K562 (cell line): ENCODE measurements around the gene CMTM4. TPM values are rescaled to one million over a fixed set of nuclear protein-coding genes. Genes with fewer than 3 reads are reported as not detected.

ENCODE experiments used
- ARID2 ChIP-seq: fragments of 450-650 bp; IDR thresholded peaks from 2 replicates; pipeline ENCODE4 v1.6.1; 2017; ENCODE audit warnings: antibody characterized with exemption, mild to moderate bottlenecking
- BCOR ChIP-seq: fragments of 450-650 bp; IDR thresholded peaks from 2 replicates; pipeline ENCODE4 v1.6.1; 2016
- CBX1 ChIP-seq: sonication (generic); IDR thresholded peaks from 2 replicates; pipeline ENCODE4 v1.6.1; 2016; ENCODE audit warnings: antibody characterized with exemption, low read depth, mild to moderate bottlenecking
- FOXK2 ChIP-seq, 2 experiments: fragments of 450-650 bp; IDR thresholded peaks in 1 of 2; conservative IDR thresholded peaks in 1 of 2; 2 replicates each; pipeline ENCODE4 v1.6.1; 2016; ENCODE audit warnings: low read depth in 2 of 2, mild to moderate bottlenecking in 1 of 2
- LARP7 ChIP-seq: fragments of 450-650 bp; IDR thresholded peaks from 2 replicates; pipeline ENCODE4 v1.6.1; 2016
- NCOA4 ChIP-seq: fragments of 450-650 bp; IDR thresholded peaks from 2 replicates; pipeline ENCODE4 v1.6.1; 2018; ENCODE audit warnings: mild to moderate bottlenecking; ENCODE audit not compliant: partially characterized antibody
- SETDB1 ChIP-seq: IDR thresholded peaks from one replicate; pipeline ENCODE4 v1.6.1; 2012; ENCODE audit warnings: low read length, control low read depth, inconsistent platforms
- SMAD1 ChIP-seq: fragments of 150-350 bp; IDR thresholded peaks from 2 replicates; pipeline ENCODE4 v1.6.1; 2014; ENCODE audit warnings: low read length, low read depth; ENCODE audit not compliant: partially characterized antibody
- SMAD2 ChIP-seq: fragments of 150-350 bp; IDR thresholded peaks from 2 replicates; pipeline ENCODE4 v1.6.1; 2014; ENCODE audit warnings: low read depth, mild to moderate bottlenecking, low read length
- TAL1 ChIP-seq: fragments of 450-650 bp; IDR thresholded peaks from 2 replicates; pipeline ENCODE4 v1.6.1; 2016; ENCODE audit warnings: mild to moderate bottlenecking
- TFAM ChIP-seq: fragments of 250-450 bp; sonication (Bioruptor Pico); conservative IDR thresholded peaks from 2 replicates; pipeline ENCODE4 v1.5.0; 2021; ENCODE audit warnings: mild to moderate bottlenecking, moderate library complexity
- TGIF2 ChIP-seq: sonication (generic); formaldehyde crosslinking; IDR thresholded peaks from 2 replicates; pipeline ENCODE4 v1.8.1; 2022; ENCODE audit warnings: mild to moderate bottlenecking, missing genetic modification reagents, moderate library complexity
- YBX1 ChIP-seq: fragments of 450-650 bp; IDR thresholded peaks from 2 replicates; pipeline ENCODE4 v1.7.1; 2016; ENCODE audit warnings: mild to moderate bottlenecking
- ZKSCAN8 ChIP-seq: fragments of 200-800 bp; sonication (Bioruptor generic); IDR thresholded peaks from 2 replicates; pipeline ENCODE4 v1.6.1; 2016; ENCODE audit warnings: missing genetic modification characterization, missing compliant biosample characterization
- ZNF274 ChIP-seq: IDR thresholded peaks from 2 replicates; pipeline ENCODE4 v1.6.1; 2011; ENCODE audit warnings: low read depth, mild to moderate bottlenecking, low read length, moderate library complexity, borderline replicate concordance
- ZNF717 ChIP-seq: fragments of 250-450 bp; sonication (Bioruptor Pico); IDR thresholded peaks from 2 replicates; pipeline ENCODE4 v1.5.0; 2021
- polyA plus RNA-seq, 8 experiments: library from polyadenylated mRNA; depleted of rRNA in 4 of 8; stranded (reverse) in 5 of 8; unstranded in 3 of 8; fragments of >200 nt; fragmentation: Nextera tagmentation in 2 of 8; fragmentation: Illumina TruSeq in 1 of 8; extraction: Ambion mirVana in 2 of 8; extraction: Trizol in 1 of 8; gene quantifications; 2 replicates each; pipeline versions ENCODE4 v1.2.1 to v1.2.3, GENCODE V29; 2011 to 2014; ENCODE audit warnings: inconsistent platforms in 1 of 8, missing spikeins in 1 of 8
- total RNA-seq, 7 experiments: library from RNA; depleted of rRNA in 6 of 7; stranded (reverse); fragments of >200 nt in 6 of 7; fragmentation: Illumina TruSeq in 2 of 7; extraction: Trizol in 2 of 7; gene quantifications; 2 replicates each; pipeline versions ENCODE4 v1.2.1 to v1.2.3, GENCODE V29; 2011 to 2021; ENCODE audit warnings: low replicate concordance in 1 of 7
- TF ChIP-seq, protein P1 (sequence below): sonication (generic); formaldehyde crosslinking; IDR thresholded peaks from 2 replicates; pipeline ENCODE4 v1.8.1; 2023; ENCODE audit warnings: mild to moderate bottlenecking, missing genetic modification reagents
- TF ChIP-seq, protein P2 (sequence below): fragments of 450-650 bp; IDR thresholded peaks from 2 replicates; pipeline ENCODE4 v1.6.1; 2017; ENCODE audit warnings: mild to moderate bottlenecking, moderate library complexity
- TF ChIP-seq, protein P3 (sequence below): fragments of 250-450 bp; sonication (Bioruptor Pico); IDR thresholded peaks from 2 replicates; pipeline ENCODE4 v1.5.0; 2022; ENCODE audit warnings: mild to moderate bottlenecking
- TF ChIP-seq, protein P4 (sequence below), 2 experiments: fragments of 450-650 bp in 1 of 2; IDR thresholded peaks; 2 replicates each; pipeline ENCODE4 v1.6.1; 2011 to 2017; ENCODE audit warnings: low read depth in 2 of 2, antibody characterized with exemption in 1 of 2, borderline replicate concordance in 1 of 2, low read length in 1 of 2, mild to moderate bottlenecking in 1 of 2, mixed read lengths in 1 of 2; ENCODE audit not compliant: control insufficient read depth in 1 of 2

The CMTM4 gene
- total and polyA plus RNA-seq, 9 of the 15 experiments (the other 6 are each of a cell fraction or from before 2014, with no cell fraction given), result 2.0 to 21.3 (median 12.5) TPM

DNA sequence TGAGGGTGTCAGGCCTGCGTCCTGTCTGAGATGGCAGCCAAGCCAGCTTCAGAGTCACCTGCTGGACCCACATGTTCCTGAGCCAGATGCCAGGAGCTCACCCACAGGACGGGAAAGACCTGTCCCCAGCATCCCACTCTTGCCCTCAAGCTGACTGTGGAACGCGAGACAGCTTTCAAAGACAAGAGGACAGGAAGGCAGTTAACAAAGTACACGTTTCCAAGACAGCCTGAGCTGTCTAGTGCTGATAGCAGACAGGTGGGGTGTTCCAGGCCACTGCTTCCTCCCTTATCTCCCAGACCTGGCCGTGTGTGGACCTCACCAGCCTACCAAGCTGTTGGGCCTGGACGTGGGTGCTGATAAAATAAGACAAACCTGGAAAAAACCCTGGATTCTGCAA, 78.8 kb downstream of the CMTM4 start (continued):
- TF ChIP-seq, protein P1, sequence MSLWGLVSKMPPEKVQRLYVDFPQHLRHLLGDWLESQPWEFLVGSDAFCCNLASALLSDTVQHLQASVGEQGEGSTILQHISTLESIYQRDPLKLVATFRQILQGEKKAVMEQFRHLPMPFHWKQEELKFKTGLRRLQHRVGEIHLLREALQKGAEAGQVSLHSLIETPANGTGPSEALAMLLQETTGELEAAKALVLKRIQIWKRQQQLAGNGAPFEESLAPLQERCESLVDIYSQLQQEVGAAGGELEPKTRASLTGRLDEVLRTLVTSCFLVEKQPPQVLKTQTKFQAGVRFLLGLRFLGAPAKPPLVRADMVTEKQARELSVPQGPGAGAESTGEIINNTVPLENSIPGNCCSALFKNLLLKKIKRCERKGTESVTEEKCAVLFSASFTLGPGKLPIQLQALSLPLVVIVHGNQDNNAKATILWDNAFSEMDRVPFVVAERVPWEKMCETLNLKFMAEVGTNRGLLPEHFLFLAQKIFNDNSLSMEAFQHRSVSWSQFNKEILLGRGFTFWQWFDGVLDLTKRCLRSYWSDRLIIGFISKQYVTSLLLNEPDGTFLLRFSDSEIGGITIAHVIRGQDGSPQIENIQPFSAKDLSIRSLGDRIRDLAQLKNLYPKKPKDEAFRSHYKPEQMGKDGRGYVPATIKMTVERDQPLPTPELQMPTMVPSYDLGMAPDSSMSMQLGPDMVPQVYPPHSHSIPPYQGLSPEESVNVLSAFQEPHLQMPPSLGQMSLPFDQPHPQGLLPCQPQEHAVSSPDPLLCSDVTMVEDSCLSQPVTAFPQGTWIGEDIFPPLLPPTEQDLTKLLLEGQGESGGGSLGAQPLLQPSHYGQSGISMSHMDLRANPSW (CRISPR knock-in tag), result no peak
- TF ChIP-seq CBX1 (no peak), BCOR (peak; percentile 52; the same call in 1 of the 2 replicates), TAL1 (peak; percentile 93), NCOA4 (no peak), SETDB1 (no peak), ZNF717 (CRISPR knock-in tag) (no peak), ARID2 (no peak), FOXK2 (conservative IDR thresholded peaks at IDR 0.05 in 1 of 2, IDR thresholded peaks at IDR 0.05 in 1 of 2; ENCODE audit: low read depth in 2 of 2) (no peak; a peak in 1 of 4 replicates), LARP7 (no peak), YBX1 (no peak), TFAM (CRISPR knock-in tag) (no peak), ZKSCAN8 (CRISPR knock-in tag) (no peak), SMAD1 (no peak), ZNF274 (no peak; the same call in 1 of the 2 replicates), TGIF2 (no peak), SMAD2 (no peak)
- TF ChIP-seq, protein P2, sequence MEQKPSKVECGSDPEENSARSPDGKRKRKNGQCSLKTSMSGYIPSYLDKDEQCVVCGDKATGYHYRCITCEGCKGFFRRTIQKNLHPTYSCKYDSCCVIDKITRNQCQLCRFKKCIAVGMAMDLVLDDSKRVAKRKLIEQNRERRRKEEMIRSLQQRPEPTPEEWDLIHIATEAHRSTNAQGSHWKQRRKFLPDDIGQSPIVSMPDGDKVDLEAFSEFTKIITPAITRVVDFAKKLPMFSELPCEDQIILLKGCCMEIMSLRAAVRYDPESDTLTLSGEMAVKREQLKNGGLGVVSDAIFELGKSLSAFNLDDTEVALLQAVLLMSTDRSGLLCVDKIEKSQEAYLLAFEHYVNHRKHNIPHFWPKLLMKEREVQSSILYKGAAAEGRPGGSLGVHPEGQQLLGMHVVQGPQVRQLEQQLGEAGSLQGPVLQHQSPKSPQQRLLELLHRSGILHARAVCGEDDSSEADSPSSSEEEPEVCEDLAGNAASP, result no peak
- TF ChIP-seq, protein P3, sequence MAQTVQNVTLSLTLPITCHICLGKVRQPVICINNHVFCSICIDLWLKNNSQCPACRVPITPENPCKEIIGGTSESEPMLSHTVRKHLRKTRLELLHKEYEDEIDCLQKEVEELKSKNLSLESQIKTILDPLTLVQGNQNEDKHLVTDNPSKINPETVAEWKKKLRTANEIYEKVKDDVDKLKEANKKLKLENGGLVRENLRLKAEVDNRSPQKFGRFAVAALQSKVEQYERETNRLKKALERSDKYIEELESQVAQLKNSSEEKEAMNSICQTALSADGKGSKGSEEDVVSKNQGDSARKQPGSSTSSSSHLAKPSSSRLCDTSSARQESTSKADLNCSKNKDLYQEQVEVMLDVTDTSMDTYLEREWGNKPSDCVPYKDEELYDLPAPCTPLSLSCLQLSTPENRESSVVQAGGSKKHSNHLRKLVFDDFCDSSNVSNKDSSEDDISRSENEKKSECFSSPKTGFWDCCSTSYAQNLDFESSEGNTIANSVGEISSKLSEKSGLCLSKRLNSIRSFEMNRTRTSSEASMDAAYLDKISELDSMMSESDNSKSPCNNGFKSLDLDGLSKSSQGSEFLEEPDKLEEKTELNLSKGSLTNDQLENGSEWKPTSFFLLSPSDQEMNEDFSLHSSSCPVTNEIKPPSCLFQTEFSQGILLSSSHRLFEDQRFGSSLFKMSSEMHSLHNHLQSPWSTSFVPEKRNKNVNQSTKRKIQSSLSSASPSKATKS, result no peak
- TF ChIP-seq, protein P4, sequence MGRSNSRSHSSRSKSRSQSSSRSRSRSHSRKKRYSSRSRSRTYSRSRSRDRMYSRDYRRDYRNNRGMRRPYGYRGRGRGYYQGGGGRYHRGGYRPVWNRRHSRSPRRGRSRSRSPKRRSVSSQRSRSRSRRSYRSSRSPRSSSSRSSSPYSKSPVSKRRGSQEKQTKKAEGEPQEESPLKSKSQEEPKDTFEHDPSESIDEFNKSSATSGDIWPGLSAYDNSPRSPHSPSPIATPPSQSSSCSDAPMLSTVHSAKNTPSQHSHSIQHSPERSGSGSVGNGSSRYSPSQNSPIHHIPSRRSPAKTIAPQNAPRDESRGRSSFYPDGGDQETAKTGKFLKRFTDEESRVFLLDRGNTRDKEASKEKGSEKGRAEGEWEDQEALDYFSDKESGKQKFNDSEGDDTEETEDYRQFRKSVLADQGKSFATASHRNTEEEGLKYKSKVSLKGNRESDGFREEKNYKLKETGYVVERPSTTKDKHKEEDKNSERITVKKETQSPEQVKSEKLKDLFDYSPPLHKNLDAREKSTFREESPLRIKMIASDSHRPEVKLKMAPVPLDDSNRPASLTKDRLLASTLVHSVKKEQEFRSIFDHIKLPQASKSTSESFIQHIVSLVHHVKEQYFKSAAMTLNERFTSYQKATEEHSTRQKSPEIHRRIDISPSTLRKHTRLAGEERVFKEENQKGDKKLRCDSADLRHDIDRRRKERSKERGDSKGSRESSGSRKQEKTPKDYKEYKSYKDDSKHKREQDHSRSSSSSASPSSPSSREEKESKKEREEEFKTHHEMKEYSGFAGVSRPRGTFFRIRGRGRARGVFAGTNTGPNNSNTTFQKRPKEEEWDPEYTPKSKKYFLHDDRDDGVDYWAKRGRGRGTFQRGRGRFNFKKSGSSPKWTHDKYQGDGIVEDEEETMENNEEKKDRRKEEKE (IDR thresholded peaks at IDR 0.05; ENCODE audit: borderline replicate concordance in 1 of 2, control insufficient read depth in 1 of 2, low read depth in 2 of 2, low read length in 1 of 2), result no peak
